Panc1 (cell line): Measurements from ENCODE around the gene FN3KRP. TPM values are rescaled to one million over a fixed set of nuclear protein-coding genes. Genes with fewer than 3 reads are reported as not detected.

Experiments
- ATAC-seq: fragments of 200-7000 bp; cut with Tn5 transposase; 2 replicates; pipeline ENCODE4 v1.9.1; 2020; ENCODE audit warnings: mild to moderate bottlenecking, moderate library complexity
- BruUV-seq: library from RNA; stranded (reverse); fragments of 400-500 nt; replicated peaks from 2 replicates; lab custom pipeline; 2021; lab: Mats Ljungman, UMichigan
- CTCF ChIA-PET: fragments of 300-600 bp; sonication (Branson Sonifier 250); formaldehyde crosslinking; loops from one replicate; lab custom pipeline; 2022; ENCODE audit warnings: antibody characterized with exemption; lab: Charles Lee
- POLR2A ChIA-PET: fragments of 300-600 bp; sonication (Branson Sonifier 250); formaldehyde crosslinking; loops from one replicate; lab custom pipeline; 2022; ENCODE audit warnings: antibody characterized with exemption; lab: Charles Lee
- DNase-seq: peaks from one replicate; pipeline ENCODE4 v3.0.0-alpha.2; 2010; ENCODE audit warnings: low read depth, low spot score
- H3K27ac ChIP-seq: 2 replicates; pipeline ENCODE4 v1.5.1; 2011; ENCODE audit warnings: mild to moderate bottlenecking, low read length, inconsistent platforms
- H3K27me3 ChIP-seq: fragments of 200-500 bp; sonication (Bioruptor generic); 2 replicates; pipeline ENCODE4 v1.6.0; 2014; ENCODE audit warnings: low read length, inconsistent platforms; ENCODE audit not compliant: control insufficient read depth, insufficient read depth
- H3K36me3 ChIP-seq: fragments of 200-500 bp; sonication (Bioruptor generic); 2 replicates; pipeline ENCODE4 v1.5.1; 2014; ENCODE audit warnings: inconsistent platforms, mild to moderate bottlenecking, low read length, moderate library complexity; ENCODE audit not compliant: control insufficient read depth, insufficient read depth
- H3K4me1 ChIP-seq: 2 replicates; pipeline ENCODE4 v1.5.1; 2011; ENCODE audit warnings: inconsistent platforms, mild to moderate bottlenecking, low read length, moderate library complexity; ENCODE audit not compliant: control insufficient read depth, insufficient read depth
- H3K4me3 ChIP-seq, 2 experiments: 2 replicates each; pipeline ENCODE4 v1.5.1; 2011 to 2012; ENCODE audit warnings: low read depth in 2 of 2, low read length in 2 of 2, mild to moderate bottlenecking in 2 of 2, inconsistent platforms in 1 of 2, moderate library complexity in 1 of 2
- H3K9me3 ChIP-seq: fragments of 200-500 bp; sonication (Bioruptor generic); 2 replicates; pipeline ENCODE4 v1.5.1; 2014; ENCODE audit warnings: low read depth, mild to moderate bottlenecking, inconsistent platforms, low read length, moderate library complexity; ENCODE audit not compliant: control insufficient read depth, insufficient read depth
- POLR2AphosphoS5 ChIP-seq: IDR thresholded peaks from 2 replicates; pipeline ENCODE4 v1.6.1; 2012; ENCODE audit warnings: mild to moderate bottlenecking, low read depth, low read length, moderate library complexity
- SIN3A ChIP-seq: IDR thresholded peaks from 2 replicates; pipeline ENCODE4 v1.6.1; 2012; ENCODE audit warnings: low read depth, mild to moderate bottlenecking, low read length, moderate library complexity, borderline replicate concordance; ENCODE audit not compliant: insufficient read depth
- TCF7L2 ChIP-seq: IDR thresholded peaks from 2 replicates; pipeline ENCODE4 v1.6.1; 2011; ENCODE audit warnings: mild to moderate bottlenecking, low read depth, low read length, inconsistent platforms
- in situ Hi-C: cut with HindIII; loops from 2 replicates; pipeline ENCODE4 v1.10.0; 2016; ENCODE audit warnings: low sequenced_read_pairs, low pct_unique_long_range_greater_than_20kb
- intact Hi-C: fragments of 100-400 bp; cut with micrococcal nuclease; formaldehyde crosslinking; loops from one replicate; pipeline ENCODE4 v1.10.0; 2022; ENCODE audit not compliant: unreplicated experiment
- total RNA-seq: library from RNA; stranded (reverse); gene quantifications from one replicate; pipeline ENCODE4 v1.2.1, GENCODE V29; 2021; ENCODE audit not compliant: unreplicated experiment
- TF ChIP-seq, protein P1 (sequence below): fragments of 450-650 bp; IDR thresholded peaks from 2 replicates; pipeline ENCODE4 v1.5.1; 2017; ENCODE audit warnings: mild to moderate bottlenecking
- TF ChIP-seq, protein P2 (sequence below), 2 experiments: IDR thresholded peaks; 2 replicates each; pipeline ENCODE4 v1.6.1; 2011 to 2012; ENCODE audit warnings: low read depth in 2 of 2, control low read depth in 1 of 2, low read length in 1 of 2, mild to moderate bottlenecking in 1 of 2, moderate library complexity in 1 of 2; ENCODE audit not compliant: insufficient read depth in 1 of 2

The FN3KRP gene
- total RNA-seq, 1 experiment from 2014 or later: 41.0 TPM

- no peak overlapping the region for H3K4me3 ChIP-seq
- no TSS peak for BruUV-seq
- peaks cover 3% of the 10 kb centered on the region; the same call in 1 of the 2 replicates for H3K4me1 ChIP-seq
- CTCF ChIA-PET: no interaction called here
- ATAC-seq (no peak), DNase-seq (no peak)
- TF ChIP-seq, protein P1, sequence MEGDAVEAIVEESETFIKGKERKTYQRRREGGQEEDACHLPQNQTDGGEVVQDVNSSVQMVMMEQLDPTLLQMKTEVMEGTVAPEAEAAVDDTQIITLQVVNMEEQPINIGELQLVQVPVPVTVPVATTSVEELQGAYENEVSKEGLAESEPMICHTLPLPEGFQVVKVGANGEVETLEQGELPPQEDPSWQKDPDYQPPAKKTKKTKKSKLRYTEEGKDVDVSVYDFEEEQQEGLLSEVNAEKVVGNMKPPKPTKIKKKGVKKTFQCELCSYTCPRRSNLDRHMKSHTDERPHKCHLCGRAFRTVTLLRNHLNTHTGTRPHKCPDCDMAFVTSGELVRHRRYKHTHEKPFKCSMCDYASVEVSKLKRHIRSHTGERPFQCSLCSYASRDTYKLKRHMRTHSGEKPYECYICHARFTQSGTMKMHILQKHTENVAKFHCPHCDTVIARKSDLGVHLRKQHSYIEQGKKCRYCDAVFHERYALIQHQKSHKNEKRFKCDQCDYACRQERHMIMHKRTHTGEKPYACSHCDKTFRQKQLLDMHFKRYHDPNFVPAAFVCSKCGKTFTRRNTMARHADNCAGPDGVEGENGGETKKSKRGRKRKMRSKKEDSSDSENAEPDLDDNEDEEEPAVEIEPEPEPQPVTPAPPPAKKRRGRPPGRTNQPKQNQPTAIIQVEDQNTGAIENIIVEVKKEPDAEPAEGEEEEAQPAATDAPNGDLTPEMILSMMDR: no peak
- TF ChIP-seq TCF7L2: no peak
- no peak for TF ChIP-seq SIN3A
- TF ChIP-seq, protein P2, sequence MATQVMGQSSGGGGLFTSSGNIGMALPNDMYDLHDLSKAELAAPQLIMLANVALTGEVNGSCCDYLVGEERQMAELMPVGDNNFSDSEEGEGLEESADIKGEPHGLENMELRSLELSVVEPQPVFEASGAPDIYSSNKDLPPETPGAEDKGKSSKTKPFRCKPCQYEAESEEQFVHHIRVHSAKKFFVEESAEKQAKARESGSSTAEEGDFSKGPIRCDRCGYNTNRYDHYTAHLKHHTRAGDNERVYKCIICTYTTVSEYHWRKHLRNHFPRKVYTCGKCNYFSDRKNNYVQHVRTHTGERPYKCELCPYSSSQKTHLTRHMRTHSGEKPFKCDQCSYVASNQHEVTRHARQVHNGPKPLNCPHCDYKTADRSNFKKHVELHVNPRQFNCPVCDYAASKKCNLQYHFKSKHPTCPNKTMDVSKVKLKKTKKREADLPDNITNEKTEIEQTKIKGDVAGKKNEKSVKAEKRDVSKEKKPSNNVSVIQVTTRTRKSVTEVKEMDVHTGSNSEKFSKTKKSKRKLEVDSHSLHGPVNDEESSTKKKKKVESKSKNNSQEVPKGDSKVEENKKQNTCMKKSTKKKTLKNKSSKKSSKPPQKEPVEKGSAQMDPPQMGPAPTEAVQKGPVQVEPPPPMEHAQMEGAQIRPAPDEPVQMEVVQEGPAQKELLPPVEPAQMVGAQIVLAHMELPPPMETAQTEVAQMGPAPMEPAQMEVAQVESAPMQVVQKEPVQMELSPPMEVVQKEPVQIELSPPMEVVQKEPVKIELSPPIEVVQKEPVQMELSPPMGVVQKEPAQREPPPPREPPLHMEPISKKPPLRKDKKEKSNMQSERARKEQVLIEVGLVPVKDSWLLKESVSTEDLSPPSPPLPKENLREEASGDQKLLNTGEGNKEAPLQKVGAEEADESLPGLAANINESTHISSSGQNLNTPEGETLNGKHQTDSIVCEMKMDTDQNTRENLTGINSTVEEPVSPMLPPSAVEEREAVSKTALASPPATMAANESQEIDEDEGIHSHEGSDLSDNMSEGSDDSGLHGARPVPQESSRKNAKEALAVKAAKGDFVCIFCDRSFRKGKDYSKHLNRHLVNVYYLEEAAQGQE (IDR thresholded peaks at IDR 0.05; ENCODE audit: insufficient read depth in 1 of 2, low read depth in 2 of 2, low read length in 1 of 2): no peak
- TF ChIP-seq POLR2AphosphoS5: no peak
- H3K27me3 ChIP-seq: no peaks in the 10 kb centered on the region
- intact Hi-C loops: no loop called here
- no peaks in the 10 kb centered on the region for H3K36me3 ChIP-seq
- no peaks in the 10 kb centered on the region for H3K9me3 ChIP-seq
- no peak overlapping the region for H3K27ac ChIP-seq
- POLR2A ChIA-PET: no interaction called here
- in situ Hi-C loops: no loop called here
Measured at GRCh38 chr17:82718986-82719685, 2.6 kb downstream of the FN3KRP start.

GRCh38 chr17:82720204-82720603 lies 3.7 kb downstream of the FN3KRP start:
- no peaks in the 10 kb centered on the region for H3K27me3 ChIP-seq
- no peaks in the 10 kb centered on the region for H3K9me3 ChIP-seq
- H3K36me3 ChIP-seq: no peaks in the 10 kb centered on the region
- intact Hi-C loops (no loop called here), in situ Hi-C loops (no loop called here)
- H3K27ac ChIP-seq: no peak overlapping the region
- CTCF ChIA-PET: no interaction called here
- no peak overlapping the region for H3K4me3 ChIP-seq
- BruUV-seq: no TSS peak
- TF ChIP-seq, protein P2 (IDR thresholded peaks at IDR 0.05; ENCODE audit: insufficient read depth in 1 of 2, low read depth in 2 of 2, low read length in 1 of 2): no peak
- TF ChIP-seq SIN3A (no peak), POLR2AphosphoS5 (no peak), TCF7L2 (no peak)
- TF ChIP-seq, protein P1: no peak
- DNase-seq: no peak
- ATAC-seq: no peak
- POLR2A ChIA-PET: no interaction called here
- H3K4me1 ChIP-seq: peaks cover 3% of the 10 kb centered on the region; the same call in 1 of the 2 replicates
